HG02798 (cell line): Measurements from ENCODE around the gene SCYGR5.
"Not testable (repeated sequence)": the region's sequence is repeated elsewhere in the genome, so short reads cannot be mapped to it uniquely, and the experiment has no call there.

Source experiments
- ATAC-seq: cut with Tn5 transposase; IDR thresholded peaks from one replicate; pipeline ENCODE4 v1.9.1; 2021; ENCODE audit warnings: mild to moderate bottlenecking; ENCODE audit not compliant: unreplicated experiment, poor library complexity

The SCYGR5 gene

GRCh38 chr2:227666631-227667170 lies at the start of gene SCYGR5:
Gene SCYGR5, plus strand, starts transcription at chr2:227666804. Its CDS starts 0 bp downstream, at chr2:227666804.
- ATAC-seq, result not testable (repeated sequence)

DNA sequence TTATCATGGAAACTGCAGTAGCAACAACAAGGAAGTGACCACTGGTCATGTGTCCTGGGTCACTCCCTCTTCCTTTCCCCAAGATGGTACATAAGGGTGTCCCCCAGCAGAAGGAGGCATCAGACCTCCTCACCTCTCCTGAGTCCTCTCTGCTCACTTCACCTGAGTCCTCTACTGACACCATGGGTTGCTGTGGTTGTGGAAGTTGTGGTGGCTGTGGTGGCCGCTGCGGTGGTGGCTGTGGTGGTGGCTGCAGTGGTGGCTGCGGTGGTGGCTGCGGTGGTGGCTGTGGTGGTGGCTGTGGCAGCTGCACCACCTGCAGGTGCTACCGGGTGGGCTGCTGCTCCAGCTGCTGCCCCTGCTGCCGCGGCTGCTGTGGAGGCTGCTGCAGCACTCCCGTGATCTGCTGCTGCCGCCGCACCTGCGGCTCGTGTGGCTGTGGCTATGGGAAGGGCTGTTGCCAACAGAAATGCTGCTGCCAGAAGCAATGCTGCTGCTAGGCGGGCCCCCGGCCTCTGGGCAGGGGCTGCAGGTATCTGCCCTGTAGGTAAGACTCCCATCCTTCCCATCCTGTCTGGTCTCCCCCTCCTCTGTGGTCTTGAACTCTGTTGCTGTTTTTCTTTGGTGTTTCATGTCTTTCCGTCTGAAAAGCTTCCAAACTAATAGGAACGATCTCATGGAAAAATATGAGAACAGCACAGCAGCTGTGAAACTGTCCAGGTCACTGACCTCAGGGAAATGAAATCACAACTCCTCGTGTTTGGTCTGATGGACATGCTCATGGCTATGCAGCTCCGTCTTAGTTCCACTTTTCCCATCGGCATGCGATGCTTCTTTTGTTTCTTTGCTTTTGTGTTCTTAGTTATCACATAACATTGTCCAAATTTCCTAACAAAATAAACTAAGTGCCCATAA lies 49.0 kb upstream of the SCYGR5 start, which contains the start of gene SCYGR4:
SCYGR4 (plus strand) TSS at position 183 of the 915 bp plus-strand sequence; CDS start at position 183, 0 bp downstream.
- no peak for ATAC-seq

- no peak for ATAC-seq
Measured at GRCh38 chr2:227623226-227623625, 43.4 kb upstream of the SCYGR5 start.

GRCh38 chr2:227625420-227625819 lies 41.2 kb upstream of the SCYGR5 start:
- ATAC-seq, result no peak

DNA sequence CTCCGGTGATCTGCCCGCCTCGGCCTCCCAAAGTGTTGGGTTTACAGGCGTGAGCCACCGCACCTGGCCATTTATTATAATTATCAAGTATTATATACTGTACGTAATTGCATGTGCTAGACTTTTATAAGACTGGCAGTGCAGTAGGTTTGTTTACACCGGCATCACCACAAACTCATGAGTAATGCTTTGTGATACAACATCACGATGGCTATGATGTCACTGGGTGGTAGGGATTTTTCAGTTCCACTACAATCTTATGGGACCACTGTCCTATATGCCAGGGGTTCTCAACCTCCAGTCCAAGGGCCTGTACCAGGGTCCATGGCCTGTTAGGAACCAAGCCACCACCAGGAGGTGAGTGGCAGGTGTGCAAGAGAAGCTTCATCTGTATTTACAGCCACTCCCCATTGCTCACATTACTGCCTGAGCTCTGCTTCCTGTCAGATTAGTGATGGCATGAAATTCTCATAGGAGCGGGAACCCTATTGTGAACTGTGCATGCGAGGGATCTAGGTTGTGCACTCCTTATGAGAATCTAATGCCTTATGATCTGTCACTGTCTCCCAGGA lies 39.9 kb upstream of the SCYGR5 start:
- no peak for ATAC-seq

DNA sequence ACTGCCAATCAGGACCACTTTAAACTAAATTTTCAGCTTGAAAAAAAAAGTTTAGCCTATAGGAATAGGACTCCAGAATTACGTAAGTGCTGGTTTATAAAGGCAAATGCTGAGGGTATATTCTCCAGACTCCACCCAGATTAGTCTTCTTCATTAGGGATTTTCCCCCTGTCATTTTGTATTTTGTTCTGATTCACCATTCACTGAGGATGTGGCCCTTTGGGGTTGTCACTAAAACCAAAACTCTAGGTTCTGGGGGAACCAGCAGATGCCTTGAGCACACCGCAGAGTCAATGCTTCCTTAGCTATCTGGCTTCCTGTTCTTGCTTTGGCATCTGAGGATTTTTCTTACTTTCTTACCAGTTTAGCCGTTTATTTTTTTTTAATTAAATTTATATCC lies 38.8 kb upstream of the SCYGR5 start:
- ATAC-seq, result peak; percentile 90

DNA sequence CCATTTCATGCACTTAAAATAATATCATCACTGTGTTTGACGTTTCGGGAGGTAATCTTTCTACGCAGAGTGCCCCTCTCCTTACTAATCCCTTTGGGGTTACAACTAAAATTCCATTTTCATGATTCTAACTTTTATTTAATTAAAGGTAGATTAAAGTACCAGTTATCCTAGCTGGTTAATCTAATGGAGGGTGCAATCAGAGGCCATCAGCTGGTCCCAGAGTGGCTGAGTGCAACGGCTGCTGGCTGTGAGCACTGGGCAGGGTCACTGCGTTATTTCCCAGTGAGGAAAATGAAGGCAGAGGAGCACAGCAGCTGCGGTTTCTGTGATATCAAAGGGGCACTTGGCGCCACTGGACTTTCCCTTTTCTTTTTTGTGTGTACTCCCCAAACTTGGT lies 37.2 kb upstream of the SCYGR5 start:
- ATAC-seq, result no peak

DNA sequence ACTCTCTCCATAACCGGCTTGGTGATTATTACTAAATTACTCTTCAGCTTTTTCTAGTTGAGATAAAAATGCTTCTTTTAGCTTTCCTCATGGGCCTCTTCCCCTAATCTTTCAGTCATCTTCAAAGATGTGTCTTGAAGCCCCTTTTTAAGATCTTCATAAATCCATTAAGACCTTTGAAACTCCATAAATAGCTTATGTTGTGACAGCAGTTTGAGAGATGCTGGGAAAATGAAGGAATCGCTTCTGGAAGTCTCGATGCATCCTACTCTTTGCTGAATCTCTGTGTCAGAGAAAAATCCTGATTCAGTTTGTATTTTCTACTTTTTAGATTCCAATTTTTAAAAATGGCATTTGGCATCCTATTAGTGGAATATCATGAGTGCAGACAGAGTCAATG lies 36.3 kb upstream of the SCYGR5 start:
- ATAC-seq, result no peak

GRCh38 chr2:227632827-227633226 lies 33.8 kb upstream of the SCYGR5 start:
- no peak for ATAC-seq

- no peak for ATAC-seq
Measured at GRCh38 chr2:227634201-227634600, 32.4 kb upstream of the SCYGR5 start.

GRCh38 chr2:227642656-227643055 lies 23.9 kb upstream of the SCYGR5 start:
- ATAC-seq, result no peak

GRCh38 chr2:227643990-227644551 lies 22.5 kb upstream of the SCYGR5 start:
- no peak for ATAC-seq

DNA sequence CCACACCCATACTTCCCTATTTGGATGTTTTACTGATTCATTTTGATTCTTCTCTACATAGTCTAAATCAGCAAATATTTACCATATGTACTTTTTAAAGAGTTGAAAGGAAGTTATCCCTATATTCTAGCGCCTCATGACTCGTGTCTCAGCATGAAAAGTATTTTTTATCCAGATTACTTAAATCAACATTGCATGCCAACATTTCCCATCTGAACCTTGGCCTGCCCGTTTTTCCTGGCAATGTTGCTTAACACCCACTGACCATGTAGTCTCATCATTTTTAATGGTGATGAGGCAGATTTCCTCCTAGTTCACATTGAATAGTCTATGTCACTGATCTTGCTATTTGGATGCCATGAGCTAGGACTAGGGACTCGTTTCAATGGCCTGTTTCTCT lies 13.2 kb upstream of the SCYGR5 start:
- ATAC-seq, result no peak

GRCh38 chr2:227654426-227654825 lies 12.2 kb upstream of the SCYGR5 start:
- ATAC-seq, result no peak

GRCh38 chr2:227655454-227655853 lies 11.2 kb upstream of the SCYGR5 start:
- no peak for ATAC-seq

DNA sequence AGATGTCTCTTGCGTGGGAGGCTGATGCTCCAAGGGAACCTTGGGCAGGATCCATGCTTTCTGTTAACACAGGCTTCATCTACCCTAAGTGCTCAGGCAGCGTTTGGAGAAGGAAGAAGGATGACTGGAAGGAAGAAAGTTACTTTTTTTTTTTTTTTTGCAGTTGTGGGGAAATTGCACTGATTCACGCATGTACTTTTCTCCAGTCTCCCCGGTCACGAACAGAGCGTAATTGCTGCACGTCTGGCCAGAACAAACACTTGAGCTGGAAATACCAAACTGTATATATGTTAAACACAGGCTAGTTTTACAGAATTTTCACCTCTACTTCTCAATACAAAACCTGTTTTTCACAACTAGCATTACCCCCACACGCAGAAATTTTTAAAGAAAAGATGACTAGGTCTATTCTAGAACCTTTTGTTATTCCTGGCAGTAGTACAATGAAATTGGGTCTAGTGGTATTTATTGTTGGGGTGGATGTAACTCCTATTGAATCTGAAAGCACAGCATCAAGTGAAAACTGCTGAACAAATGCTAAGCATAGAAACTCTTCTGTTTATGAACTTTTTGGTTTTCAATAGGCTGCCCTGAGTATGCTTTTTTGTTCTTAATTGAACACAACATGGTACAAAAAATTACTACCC lies 9.3 kb upstream of the SCYGR5 start:
- no peak for ATAC-seq

- no peak for ATAC-seq
Measured at GRCh38 chr2:227661025-227661649, 5.5 kb upstream of the SCYGR5 start.

DNA sequence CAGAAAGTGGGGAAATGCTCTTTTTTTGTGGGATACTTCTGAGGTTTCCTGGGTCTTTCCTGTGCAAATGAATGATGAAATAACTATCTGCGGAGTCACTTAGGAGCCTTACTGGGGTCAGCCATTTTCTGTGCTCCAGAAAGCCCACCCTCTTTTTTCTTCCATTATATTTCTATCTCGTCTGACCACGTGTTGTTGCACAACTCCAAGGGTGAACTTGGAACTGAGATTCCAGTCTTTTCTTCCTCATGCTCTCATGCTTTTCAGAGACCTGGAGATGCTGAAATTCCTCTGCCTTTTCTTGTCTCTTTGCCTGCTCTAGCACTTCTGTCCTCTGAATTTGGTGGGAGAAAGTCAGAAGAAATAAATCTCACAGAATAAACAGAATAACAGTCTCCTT lies 4.8 kb upstream of the SCYGR5 start:
- ATAC-seq, result no peak

GRCh38 chr2:227665189-227665940 lies 1.2 kb upstream of the SCYGR5 start:
- ATAC-seq, result no peak
